SK-N-SH (cell line): ENCODE data around the gene ELAVL2. TPM values are rescaled to one million over a fixed set of nuclear protein-coding genes. Genes with fewer than 3 reads are reported as not detected.

Experiments
- CTCF ChIA-PET: fragments of 300-600, 350-600 bp; formaldehyde crosslinking; extraction: SDS; loops from one replicate; lab custom pipeline; 2021; lab: Yijun Ruan, JAX
- POLR2A ChIA-PET: fragments of 350-600 bp; sonication (Branson Sonifier 250); formaldehyde crosslinking; extraction: SDS; loops from one replicate; lab custom pipeline; 2020; ENCODE audit warnings: antibody characterized with exemption, inconsistent platforms; lab: Yijun Ruan, JAX
- DNase-seq: peaks from one replicate; pipeline ENCODE4 v3.0.0; 2012
- H2AFZ ChIP-seq: fragments of 200-600 bp; sonication (generic); 2 replicates; pipeline ENCODE4 v1.8.1; 2016; ENCODE audit warnings: antibody characterized with exemption, mild to moderate bottlenecking, low read depth
- H3F3A ChIP-seq: fragments of 200-600 bp; sonication (generic); replicated peaks from 2 replicates; pipeline ENCODE3; 2016; ENCODE audit warnings: antibody characterized with exemption, mild to moderate bottlenecking; ENCODE audit not compliant: insufficient read depth
- H3K27ac ChIP-seq, 2 experiments: fragments of 200-500 bp in 1 of 2; fragments of 200-600 bp in 1 of 2; sonication (Bioruptor generic) in 1 of 2; sonication (generic), shearing (Covaris generic) in 1 of 2; 2 replicates each; pipeline versions ENCODE4 v1.5.1 to v1.6.1; 2014 to 2016; ENCODE audit warnings: low read depth in 2 of 2, inconsistent platforms in 1 of 2, low read length in 1 of 2, mild to moderate bottlenecking in 1 of 2, mixed read lengths in 1 of 2
- H3K27me3 ChIP-seq: fragments of 200-600 bp; sonication (generic), shearing (Covaris generic); 2 replicates; pipeline ENCODE4 v1.6.1; 2016; ENCODE audit warnings: mixed run types; ENCODE audit not compliant: insufficient read depth
- H3K36me3 ChIP-seq, 2 experiments: fragments of 200-500 bp in 1 of 2; fragments of 200-600 bp in 1 of 2; sonication (Bioruptor generic) in 1 of 2; sonication (generic) in 1 of 2; replicated peaks in 1 of 2; 2 replicates each; pipeline versions ENCODE3 to v1.5.1; 2014 to 2016; ENCODE audit warnings: low read length in 1 of 2, mild to moderate bottlenecking in 1 of 2; ENCODE audit not compliant: insufficient read depth in 2 of 2, control insufficient read depth in 1 of 2
- H3K4me1 ChIP-seq, 2 experiments: fragments of 200-500 bp in 1 of 2; fragments of 200-600 bp in 1 of 2; sonication (Bioruptor generic) in 1 of 2; sonication (generic), shearing (Covaris generic) in 1 of 2; 2 replicates each; pipeline versions ENCODE4 v1.5.1 to v1.6.1; 2014 to 2016; ENCODE audit warnings: low read depth in 1 of 2, low read length in 1 of 2, mixed run types in 1 of 2; ENCODE audit not compliant: insufficient read depth in 2 of 2, control insufficient read depth in 1 of 2
- H3K4me2 ChIP-seq: fragments of 200-600 bp; sonication (generic), shearing (Covaris generic); 2 replicates; pipeline ENCODE4 v1.6.1; 2017; ENCODE audit warnings: mixed run types
- H3K4me3 ChIP-seq, 2 experiments: fragments of 200-500 bp in 1 of 2; fragments of 200-600 bp in 1 of 2; sonication (Bioruptor generic) in 1 of 2; sonication (generic), shearing (Covaris generic) in 1 of 2; 2 replicates each; pipeline versions ENCODE4 v1.5.1 to v1.8.1; 2014 to 2016; ENCODE audit warnings: low read depth in 2 of 2, inconsistent platforms in 1 of 2, low read length in 1 of 2, mild to moderate bottlenecking in 1 of 2, mixed read lengths in 1 of 2, moderate library complexity in 1 of 2
- H3K79me2 ChIP-seq: fragments of 200-600 bp; sonication (generic); 2 replicates; pipeline ENCODE4 v1.8.1; 2017; ENCODE audit warnings: mild to moderate bottlenecking; ENCODE audit not compliant: insufficient read depth
- H3K9ac ChIP-seq: fragments of 200-600 bp; sonication (generic); 2 replicates; pipeline ENCODE4 v1.6.1; 2017; ENCODE audit warnings: mixed run types
- H3K9me2 ChIP-seq: fragments of 200-600 bp; sonication (generic); 2 replicates; pipeline ENCODE4 v1.6.1; 2017; ENCODE audit warnings: mixed run types
- H3K9me3 ChIP-seq: fragments of 200-600 bp; sonication (generic); 2 replicates; pipeline ENCODE4 v1.6.1; 2017; ENCODE audit warnings: mixed run types, mild to moderate bottlenecking, moderate library complexity
- H4K20me1 ChIP-seq: fragments of 200-600 bp; sonication (generic); 2 replicates; pipeline ENCODE4 v1.6.1; 2017; ENCODE audit warnings: mild to moderate bottlenecking, mixed run types; ENCODE audit not compliant: insufficient read depth
- CHD2 ChIP-seq: fragments of 150-350 bp; IDR thresholded peaks from 2 replicates; pipeline ENCODE4 v1.6.1; 2018; ENCODE audit warnings: low read length; ENCODE audit not compliant: partially characterized antibody
- CTCF ChIP-seq: fragments of 200-600 bp; sonication (generic); IDR thresholded peaks from 2 replicates; pipeline ENCODE4 v1.6.1; 2017; ENCODE audit warnings: antibody characterized with exemption, mild to moderate bottlenecking, moderate library complexity
- EP300 ChIP-seq, 2 experiments: IDR thresholded peaks; 2 replicates each; pipeline versions ENCODE4 v1.4.0 to v1.6.1; 2012; ENCODE audit warnings: borderline replicate concordance in 1 of 2, low read depth in 1 of 2, low read length in 1 of 2
- EZH2phosphoT487 ChIP-seq: fragments of 200-600 bp; sonication (generic); IDR thresholded peaks from 2 replicates; pipeline ENCODE4 v1.6.1; 2017; ENCODE audit warnings: low read depth, mixed run types, mild to moderate bottlenecking, antibody characterized with exemption, moderate library complexity, borderline replicate concordance
- FOXM1 ChIP-seq: IDR thresholded peaks from 2 replicates; pipeline ENCODE4 v1.4.0; 2012; ENCODE audit warnings: low read depth, mild to moderate bottlenecking
- JUND ChIP-seq: IDR thresholded peaks from 2 replicates; pipeline ENCODE4 v1.4.0; 2012
- MEF2A ChIP-seq: IDR thresholded peaks from 2 replicates; pipeline ENCODE4 v1.4.0; 2012; ENCODE audit warnings: low read depth, borderline replicate concordance
- MXI1 ChIP-seq: IDR thresholded peaks from 2 replicates; pipeline ENCODE4 v1.6.1; 2012; ENCODE audit warnings: mild to moderate bottlenecking, low read depth, low read length, improper control_type of control experiment
- NFIC ChIP-seq: IDR thresholded peaks from 2 replicates; pipeline ENCODE4 v1.4.0; 2012; ENCODE audit warnings: borderline replicate concordance
- PBX3 ChIP-seq: IDR thresholded peaks from 2 replicates; pipeline ENCODE4; 2012
- POLR2AphosphoS5 ChIP-seq: IDR thresholded peaks from 2 replicates; pipeline ENCODE4 v1.6.1; 2012; ENCODE audit warnings: low read depth, low read length
- RAD21 ChIP-seq: IDR thresholded peaks from 2 replicates; pipeline ENCODE4 v1.6.1; 2012; ENCODE audit warnings: mild to moderate bottlenecking, low read length
- RCOR1 ChIP-seq: fragments of 150-350 bp; IDR thresholded peaks from 2 replicates; pipeline ENCODE4 v1.6.1; 2017; ENCODE audit warnings: antibody characterized with exemption, low read length
- RFX5 ChIP-seq: IDR thresholded peaks from 2 replicates; pipeline ENCODE4 v1.6.1; 2012; ENCODE audit warnings: mild to moderate bottlenecking, improper control_type of control experiment, low read length
- TAF1 ChIP-seq: IDR thresholded peaks from 2 replicates; pipeline ENCODE4 v1.6.1; 2012; ENCODE audit warnings: low read depth, mild to moderate bottlenecking, low read length, moderate library complexity, borderline replicate concordance
- TCF12 ChIP-seq: IDR thresholded peaks from 2 replicates; pipeline ENCODE4 v1.4.0; 2012
- TEAD4 ChIP-seq: IDR thresholded peaks from 2 replicates; pipeline ENCODE4 v1.4.0; 2012; ENCODE audit warnings: mild to moderate bottlenecking, borderline replicate concordance; ENCODE audit not compliant: insufficient read depth
- USF2 ChIP-seq: fragments of 150-350 bp; IDR thresholded peaks from 2 replicates; pipeline ENCODE4 v1.6.1; 2017; ENCODE audit warnings: antibody characterized with exemption, low read length, low read depth, borderline replicate concordance
- YY1 ChIP-seq: IDR thresholded peaks from 2 replicates; pipeline ENCODE4 v1.4.0; 2012; ENCODE audit warnings: low read depth, mild to moderate bottlenecking
- WGBS: methylation state at CpG from one replicate; pipeline ENCODE4 v1.1.6; 2017; ENCODE audit warnings: low lambda C conversion rate; 5-methylcytosine and 5-hydroxymethylcytosine counted together
- polyA plus RNA-seq, 3 experiments: library from polyadenylated mRNA; depleted of rRNA; stranded (reverse); fragments of >200 nt; gene quantifications; 2 replicates each; pipeline ENCODE4 v1.2.3, GENCODE V29; 2012

The ELAVL2 gene
- polyA plus RNA-seq, 1 of the 3 experiments (the other 2 are of a cell fraction), result 0.15 TPM

GRCh38 chr9:23682891-23683431 lies 143.1 kb downstream of the ELAVL2 start:
- no peak overlapping the region for H3K9ac ChIP-seq
- no peak overlapping the region for H3K27ac ChIP-seq
- no peaks in the 10 kb centered on the region for H3F3A ChIP-seq
- H3K9me3 ChIP-seq, result no peaks in the 10 kb centered on the region
- ChIA-PET POLR2A (no interaction called here), CTCF (no interaction called here)
- H4K20me1 ChIP-seq, result no peaks in the 10 kb centered on the region
- no peaks in the 10 kb centered on the region for H3K36me3 ChIP-seq
- no peaks in the 10 kb centered on the region for H3K27me3 ChIP-seq
- no peak overlapping the region for H3K4me3 ChIP-seq
- WGBS, result 30% methylated on average over 3 of the region's 3 CpGs
- no peak overlapping the region for H2AFZ ChIP-seq
- H3K4me1 ChIP-seq, result no peaks in the 10 kb centered on the region
- H3K79me2 ChIP-seq, result no peaks in the 10 kb centered on the region
- no peak for DNase-seq
- no peak for TF ChIP-seq MEF2A
- no peak for TF ChIP-seq FOXM1
- no peak for TF ChIP-seq CHD2
- TF ChIP-seq POLR2AphosphoS5, result no peak
- TF ChIP-seq CTCF, result no peak
- TF ChIP-seq EP300 (IDR thresholded peaks at IDR 0.05; ENCODE audit: borderline replicate concordance in 1 of 2, low read depth in 1 of 2, low read length in 1 of 2), result no peak
- TF ChIP-seq YY1, result no peak
- TF ChIP-seq NFIC, result no peak
- no peak for TF ChIP-seq TEAD4
- no peak for TF ChIP-seq EZH2phosphoT487
- TF ChIP-seq TCF12, result no peak
- TF ChIP-seq PBX3, result no peak
- TF ChIP-seq RAD21, result no peak
- no peak for TF ChIP-seq MXI1
- TF ChIP-seq USF2, result no peak
- no peak for TF ChIP-seq JUND
- no peak for TF ChIP-seq RFX5
- no peak for TF ChIP-seq RCOR1
- no peak for TF ChIP-seq TAF1
- H3K4me2 ChIP-seq, result no peak overlapping the region
- no peaks in the 10 kb centered on the region for H3K9me2 ChIP-seq
